GM10248 (cell line): Measurements from ENCODE around the gene PPP2R5D.

Experiments
- CTCF ChIA-PET: fragments of 300-600 bp; sonication (Branson Sonifier 250); formaldehyde crosslinking; extraction: SDS; loops from one replicate; lab custom pipeline; 2021; ENCODE audit warnings: antibody characterized with exemption; lab: Yijun Ruan, JAX
- POLR2A ChIA-PET: fragments of 350-650 bp; sonication (Branson Sonifier 250); formaldehyde crosslinking; extraction: SDS; loops from one replicate; lab custom pipeline; 2020; ENCODE audit warnings: antibody characterized with exemption; lab: Yijun Ruan, JAX
- DNase-seq: peaks from one replicate; pipeline ENCODE4 v3.0.0; 2012; ENCODE audit errors: extremely low spot score
- TF ChIP-seq, protein P1 (sequence below): IDR thresholded peaks from 2 replicates; pipeline ENCODE4 v1.5.1; 2012; ENCODE audit warnings: mild to moderate bottlenecking, low read depth; ENCODE audit errors: extremely low read depth, missing control alignments, control extremely low read depth

PPP2R5D gene

DNA sequence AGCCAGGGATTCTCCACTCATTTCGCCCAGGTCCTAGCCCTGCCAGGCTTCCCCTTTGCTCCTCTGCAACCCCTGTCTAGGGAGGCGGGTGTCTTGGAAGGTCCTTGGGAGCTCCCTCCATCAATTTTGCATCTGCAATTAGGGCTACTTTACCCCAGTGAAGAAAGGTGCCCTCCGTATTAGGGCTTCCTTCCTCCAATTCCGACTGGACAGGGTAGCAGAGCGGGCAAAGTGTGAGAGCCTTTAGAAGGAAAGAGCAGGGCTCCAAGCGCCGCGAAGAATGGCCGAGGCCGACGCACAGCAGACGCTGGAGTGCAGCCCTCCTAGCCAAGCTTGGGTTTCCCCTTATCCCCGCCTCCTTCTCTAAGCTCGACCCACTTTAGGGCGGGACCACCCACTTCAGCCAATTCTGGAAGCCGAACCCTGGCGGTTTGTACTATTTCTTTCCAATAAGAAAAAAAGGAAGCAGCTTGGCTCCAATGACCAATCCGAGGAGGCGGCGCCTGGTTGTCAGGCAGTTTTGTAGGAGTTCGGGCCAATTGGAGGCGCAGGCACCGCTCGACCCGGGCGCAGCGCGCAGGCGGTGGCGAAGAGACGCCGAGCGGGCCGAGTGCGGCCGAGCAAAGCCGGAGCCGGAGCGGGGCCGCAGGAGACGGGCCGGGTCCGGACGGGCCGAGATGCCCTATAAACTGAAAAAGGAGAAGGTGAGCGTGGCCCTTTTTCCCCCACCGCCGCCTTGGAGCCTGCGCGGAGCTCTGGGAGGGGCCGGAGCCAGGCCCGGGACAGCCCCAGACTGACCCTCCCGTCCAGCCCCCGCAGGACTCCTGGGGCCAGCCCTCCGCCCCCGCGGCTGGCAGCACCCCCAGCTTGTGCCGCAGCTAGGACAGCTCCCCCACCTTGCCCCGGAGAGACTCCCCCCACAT is at the start of gene PPP2R5D:
PPP2R5D (plus strand) TSS at position 570 of the 923 bp plus-strand sequence; CDS start at position 678, 108 bp downstream.
- POLR2A ChIA-PET = interaction anchor here (0.6 to 1.5 kb wide), 10 partner anchors 12 to 1196 kb away, joined by 3 to 11 read pairs (median 4); partner anchors contain the start of gene CNPY3

DNA sequence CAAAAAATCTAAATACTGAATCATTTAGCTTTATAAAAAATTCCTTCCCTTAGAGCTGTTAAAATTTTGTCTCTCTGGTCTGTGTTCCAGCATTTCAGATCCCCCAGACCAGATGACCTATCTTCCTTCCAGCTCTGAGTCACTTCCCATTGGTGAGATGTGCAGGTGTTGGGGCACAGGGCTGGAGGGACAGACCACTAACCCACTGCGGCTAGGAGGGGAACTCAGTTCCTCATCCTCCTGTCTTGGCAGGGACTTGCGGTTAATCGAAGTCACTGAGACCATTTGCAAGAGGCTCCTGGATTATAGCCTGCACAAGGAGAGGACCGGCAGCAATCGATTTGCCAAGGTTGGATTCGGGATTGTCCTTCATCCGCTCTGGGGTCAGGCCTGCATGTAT is 49.0 kb upstream of the PPP2R5D start:
- DNase-seq = peak; percentile 23
- CTCF ChIA-PET = interaction anchor here (0.7 to 1.6 kb wide), 3 partner anchors 11 to 207 kb away, joined by 3 to 5 read pairs (median 3); no protein-coding TSS in a partner anchor
- POLR2A ChIA-PET = no interaction called here
- TF ChIP-seq, protein P1, sequence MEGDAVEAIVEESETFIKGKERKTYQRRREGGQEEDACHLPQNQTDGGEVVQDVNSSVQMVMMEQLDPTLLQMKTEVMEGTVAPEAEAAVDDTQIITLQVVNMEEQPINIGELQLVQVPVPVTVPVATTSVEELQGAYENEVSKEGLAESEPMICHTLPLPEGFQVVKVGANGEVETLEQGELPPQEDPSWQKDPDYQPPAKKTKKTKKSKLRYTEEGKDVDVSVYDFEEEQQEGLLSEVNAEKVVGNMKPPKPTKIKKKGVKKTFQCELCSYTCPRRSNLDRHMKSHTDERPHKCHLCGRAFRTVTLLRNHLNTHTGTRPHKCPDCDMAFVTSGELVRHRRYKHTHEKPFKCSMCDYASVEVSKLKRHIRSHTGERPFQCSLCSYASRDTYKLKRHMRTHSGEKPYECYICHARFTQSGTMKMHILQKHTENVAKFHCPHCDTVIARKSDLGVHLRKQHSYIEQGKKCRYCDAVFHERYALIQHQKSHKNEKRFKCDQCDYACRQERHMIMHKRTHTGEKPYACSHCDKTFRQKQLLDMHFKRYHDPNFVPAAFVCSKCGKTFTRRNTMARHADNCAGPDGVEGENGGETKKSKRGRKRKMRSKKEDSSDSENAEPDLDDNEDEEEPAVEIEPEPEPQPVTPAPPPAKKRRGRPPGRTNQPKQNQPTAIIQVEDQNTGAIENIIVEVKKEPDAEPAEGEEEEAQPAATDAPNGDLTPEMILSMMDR = no peak

More for the DNA sequence above, at the start of gene PPP2R5D:
- CTCF ChIA-PET = interaction anchor here (0.7 to 1.8 kb wide), 7 partner anchors 10 to 37 kb away, joined by 3 to 6 read pairs (median 4); partner anchors contain the start of genes KLHDC3 and RRP36
- TF ChIP-seq, protein P1 = no peak
- DNase-seq = peak; percentile 97

DNA sequence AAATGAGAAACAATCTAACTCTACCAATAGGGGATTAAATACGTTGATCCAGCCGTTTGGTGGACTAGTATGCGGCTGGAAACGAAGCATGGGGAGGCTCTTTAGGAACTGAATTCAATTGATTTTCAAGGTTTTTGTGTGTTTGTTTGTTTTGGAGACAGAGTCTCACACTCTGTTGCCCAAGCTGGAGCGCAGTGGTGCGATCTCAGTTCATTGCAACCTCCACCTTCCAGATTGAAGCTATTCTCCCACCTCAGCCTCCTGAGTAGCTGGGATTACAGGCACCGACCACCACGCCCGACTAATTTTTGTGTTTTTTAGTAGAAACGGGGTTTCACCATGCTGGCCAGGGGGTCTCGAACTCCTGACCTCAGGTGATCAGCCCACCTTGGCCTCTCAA is 48.0 kb upstream of the PPP2R5D start:
- TF ChIP-seq, protein P1 = no peak
- CTCF ChIA-PET = interaction anchor here (1.6 kb wide), 1 partner anchor 10 kb away, joined by 5 read pairs; no protein-coding TSS in a partner anchor
- POLR2A ChIA-PET = no interaction called here
- no peak for DNase-seq

DNA sequence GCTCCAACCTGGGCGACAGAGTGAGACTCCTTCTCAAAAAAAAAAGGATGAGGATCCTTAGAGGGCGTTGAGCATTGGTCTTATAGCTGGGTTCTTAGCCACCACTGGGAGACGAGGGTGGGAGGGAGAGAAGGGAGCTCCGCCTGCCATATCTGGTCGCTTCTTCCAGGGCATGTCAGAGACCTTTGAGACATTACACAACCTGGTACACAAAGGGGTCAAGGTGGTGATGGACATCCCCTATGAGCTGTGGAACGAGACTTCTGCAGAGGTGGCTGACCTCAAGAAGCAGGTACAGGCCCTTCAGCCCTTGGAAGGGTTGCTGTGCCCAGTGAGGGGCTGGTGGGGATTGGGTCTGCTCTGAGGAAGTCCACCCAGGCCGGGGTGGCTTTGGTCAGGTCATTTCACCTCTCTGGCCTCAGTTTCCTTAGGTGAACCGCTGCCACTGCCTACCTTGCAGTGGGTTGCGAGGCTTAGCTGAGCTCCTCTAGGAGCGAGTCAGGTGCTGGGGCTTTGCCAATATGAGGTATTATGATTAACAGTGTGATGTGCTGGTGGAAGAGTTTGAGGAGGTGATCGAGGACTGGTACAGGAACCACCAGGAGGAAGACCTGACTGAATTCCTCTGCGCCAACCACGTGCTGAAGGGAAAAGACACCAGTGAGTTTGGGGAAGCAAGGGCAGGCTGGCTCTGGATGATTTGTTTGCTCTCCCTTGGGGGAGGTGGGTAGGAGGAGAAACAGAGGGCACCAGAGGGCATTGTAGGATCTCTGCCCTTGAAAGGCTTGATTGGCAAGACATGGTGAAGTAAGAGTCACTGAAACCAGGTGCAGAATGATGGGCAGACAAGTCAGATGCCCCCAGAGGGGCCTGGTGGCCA is 46.6 kb upstream of the PPP2R5D start:
- TF ChIP-seq, protein P1 = no peak
- CTCF ChIA-PET = interaction anchor here (1.6 kb wide), 1 partner anchor 9 kb away, joined by 5 read pairs; no protein-coding TSS in a partner anchor
- POLR2A ChIA-PET = no interaction called here
- DNase-seq = no peak

DNA sequence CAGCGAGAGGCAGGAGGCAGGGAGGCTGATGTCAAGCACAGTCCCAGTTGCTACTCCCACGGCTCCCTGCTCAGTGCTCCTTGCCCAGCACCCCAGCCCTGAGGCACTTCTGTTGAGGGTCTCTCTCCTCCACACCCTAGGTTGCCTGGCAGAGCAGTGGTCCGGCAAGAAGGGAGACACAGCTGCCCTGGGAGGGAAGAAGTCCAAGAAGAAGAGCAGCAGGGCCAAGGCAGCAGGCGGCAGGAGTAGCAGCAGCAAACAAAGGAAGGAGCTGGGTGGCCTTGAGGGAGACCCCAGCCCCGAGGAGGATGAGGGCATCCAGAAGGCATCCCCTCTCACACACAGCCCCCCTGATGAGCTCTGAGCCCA is 46.0 kb upstream of the PPP2R5D start:
- POLR2A ChIA-PET = interaction anchor here (0.7 kb wide), 1 partner anchor 9 kb away, joined by 11 read pairs; the partner anchor contains the start of gene CNPY3
- no peak for DNase-seq
- TF ChIP-seq, protein P1 = no peak
- CTCF ChIA-PET = no interaction called here
